Glutamatergic neuron (in vitro differentiated cells): ENCODE measurements around the gene KCNH4. TPM values are rescaled to one million over a fixed set of nuclear protein-coding genes. Genes with fewer than 3 reads are reported as not detected.

ENCODE experiments used
- DNase-seq: peaks from one replicate; pipeline ENCODE4 v3.0.0; 2022
- H3K27ac Mint-ChIP-seq: one replicate; pipeline ENCODE4 v1.8.0; 2020; ENCODE audit warnings: mild to moderate bottlenecking, mixed read lengths, inconsistent platforms; ENCODE audit not compliant: unreplicated experiment
- H3K27me3 Mint-ChIP-seq: one replicate; pipeline ENCODE4 v1.8.0; 2020; ENCODE audit warnings: mild to moderate bottlenecking, moderate library complexity, mixed read lengths, inconsistent platforms; ENCODE audit not compliant: unreplicated experiment
- H3K36me3 Mint-ChIP-seq: one replicate; pipeline ENCODE4 v1.8.0; 2020; ENCODE audit warnings: mild to moderate bottlenecking, mixed read lengths, inconsistent platforms; ENCODE audit not compliant: unreplicated experiment
- H3K4me1 Mint-ChIP-seq: one replicate; pipeline ENCODE4 v1.8.0; 2020; ENCODE audit warnings: mild to moderate bottlenecking, low read depth, mixed read lengths, inconsistent platforms; ENCODE audit not compliant: unreplicated experiment
- H3K4me3 Mint-ChIP-seq: one replicate; pipeline ENCODE4 v1.8.0; 2020; ENCODE audit warnings: mild to moderate bottlenecking, mixed read lengths, inconsistent platforms; ENCODE audit not compliant: unreplicated experiment
- H3K9me3 Mint-ChIP-seq: one replicate; pipeline ENCODE4 v1.8.0; 2020; ENCODE audit warnings: mild to moderate bottlenecking, moderate library complexity, mixed read lengths, inconsistent platforms; ENCODE audit not compliant: unreplicated experiment
- CTCF ChIP-seq: fragments of 200-600 bp; sonication (generic); IDR thresholded peaks from one replicate; pipeline ENCODE4 v1.5.0; 2021; ENCODE audit not compliant: partially characterized antibody, unreplicated experiment
- long read RNA-seq: library from polyadenylated mRNA; unstranded; transcript quantifications from one replicate; pipeline ENCODE4 v2.0.0, GENCODE V29; 2020; ENCODE audit not compliant: unreplicated experiment
- total RNA-seq: library from RNA; stranded (reverse); fragmentation: NEBNext Ultra II Directional; extraction: Animal tissue kit (Norgen Biotek cat#: 25700); gene quantifications from one replicate; pipeline ENCODE4 v1.2.1, GENCODE V29; 2021; ENCODE audit not compliant: unreplicated experiment

The KCNH4 gene
- total RNA-seq: 0.71 TPM
- long read RNA-seq: 0 reads

GRCh38 chr17:42180922-42181850, at the start of gene KCNH4:
Gene KCNH4 (minus strand): TSS chr17:42181142. CDS start chr17:42180945, 197 bp downstream.
- H3K9me3 Mint-ChIP-seq: peaks cover 9% of the 10 kb centered on the region
- TF ChIP-seq CTCF: peak; percentile 32
- peak; percentile 82 for DNase-seq
- peaks cover 11% of the 10 kb centered on the region for H3K4me1 Mint-ChIP-seq
- peaks cover 7% of the 10 kb centered on the region for H3K36me3 Mint-ChIP-seq
- peak within 1 kb of the TSS; percentile 63 for H3K4me3 Mint-ChIP-seq
- H3K27me3 Mint-ChIP-seq: peaks cover 25% of the 10 kb centered on the region
- no peak within 1 kb of the TSS for H3K27ac Mint-ChIP-seq

- DNase-seq: no peak
- Mint-ChIP-seq H3K4me1 (peaks cover 7% of the 10 kb centered on the region), H3K36me3 (no peaks in the 10 kb centered on the region), H3K9me3 (no peaks in the 10 kb centered on the region), H3K27me3 (no peaks in the 10 kb centered on the region), H3K27ac (no peak overlapping the region), H3K4me3 (no peak overlapping the region)
- TF ChIP-seq CTCF: no peak
These were observed 49.3 kb upstream of the KCNH4 start for GRCh38 chr17:42230225-42230624.

- Mint-ChIP-seq H3K9me3 (no peaks in the 10 kb centered on the region), H3K4me1 (peaks cover 7% of the 10 kb centered on the region), H3K4me3 (no peak overlapping the region), H3K27ac (no peak overlapping the region), H3K36me3 (no peaks in the 10 kb centered on the region), H3K27me3 (no peaks in the 10 kb centered on the region)
- DNase-seq: no peak
- TF ChIP-seq CTCF: no peak
These were observed 47.1 kb upstream of the KCNH4 start for GRCh38 chr17:42227849-42228700.

GRCh38 chr17:42225646-42226045, 44.7 kb upstream of the KCNH4 start:
- Mint-ChIP-seq H3K4me1 (peaks cover 12% of the 10 kb centered on the region), H3K27ac (no peak overlapping the region), H3K27me3 (peaks cover 4% of the 10 kb centered on the region), H3K9me3 (no peaks in the 10 kb centered on the region), H3K4me3 (no peak overlapping the region), H3K36me3 (no peaks in the 10 kb centered on the region)
- no peak for DNase-seq
- TF ChIP-seq CTCF: no peak
